Cardiac muscle cell (in vitro differentiated cells and primary cell): ENCODE measurements around the gene KIF7. TPM values are rescaled to one million over a fixed set of nuclear protein-coding genes. Genes with fewer than 3 reads are reported as not detected.
A peak's percentile ranks its signal among the peaks of the same experiment; 100 is the strongest.

Experiments used
- DNase-seq, 2 donors: peaks; one replicate each; pipeline versions ENCODE4 v3.0.0 to v3.0.0-alpha.2; 2010 to 2017; ENCODE audit warnings: low read depth in 1 of 2, low spot score in 1 of 2
- H3K27ac ChIP-seq: fragments of 200-600 bp; sonication (generic); 2 replicates; pipeline ENCODE4 v1.5.1; 2016
- H3K27me3 ChIP-seq: fragments of 200-600 bp; sonication (generic); 2 replicates; pipeline ENCODE4 v1.6.0; 2016; ENCODE audit warnings: control low read depth
- H3K36me3 ChIP-seq: fragments of 200-600 bp; sonication (generic); 2 replicates; pipeline ENCODE4 v1.5.1; 2016; ENCODE audit warnings: control low read depth
- H3K4me1 ChIP-seq: fragments of 200-600 bp; sonication (generic); 2 replicates; pipeline ENCODE4 v1.8.1; 2017; ENCODE audit warnings: low read depth, mild to moderate bottlenecking, mixed run types
- H3K4me3 ChIP-seq: fragments of 200-600 bp; sonication (generic); 2 replicates; pipeline ENCODE4 v1.5.1; 2016; ENCODE audit warnings: mild to moderate bottlenecking
- H3K9me3 ChIP-seq: fragments of 200-600 bp; sonication (generic); 2 replicates; pipeline ENCODE4 v1.5.1; 2017; ENCODE audit warnings: low read depth, mild to moderate bottlenecking, control low read depth
- CTCF ChIP-seq: IDR thresholded peaks from 2 replicates; pipeline ENCODE4 v1.5.1; 2012; ENCODE audit warnings: low read depth, mild to moderate bottlenecking, low read length
- polyA plus RNA-seq: library from polyadenylated mRNA; unstranded; fragments of >200 nt; fragmentation: Nextera tagmentation; extraction: Ambion mirVana; gene quantifications from 2 replicates; pipeline ENCODE4 v1.2.1, GENCODE V29; 2016
- total RNA-seq: library from RNA; depleted of rRNA; stranded (reverse); fragments of >200 nt; gene quantifications from 2 replicates; pipeline ENCODE4 v1.2.3, GENCODE V29; 2016

KIF7 gene
- total and polyA plus RNA-seq, 2 experiments from 2014 or later, result 12.5 to 33.8 TPM

- TF ChIP-seq CTCF, result no peak
- Histone ChIP-seq H3K4me3 (no peak overlapping the region), H3K27me3 (no peaks in the 10 kb centered on the region), H3K36me3 (peaks cover 5% of the 10 kb centered on the region), H3K9me3 (no peaks in the 10 kb centered on the region), H3K27ac (no peak overlapping the region), H3K4me1 (no peaks in the 10 kb centered on the region)
- no peak for DNase-seq
Measured at GRCh38 chr15:89611317-89611716, 44.0 kb downstream of the KIF7 start.

- DNase-seq, result peak in 1 of 2 donors; percentile 48
- Histone ChIP-seq H3K4me1 (no peaks in the 10 kb centered on the region), H3K27ac (no peak overlapping the region), H3K36me3 (peaks cover 21% of the 10 kb centered on the region), H3K9me3 (no peaks in the 10 kb centered on the region), H3K27me3 (no peaks in the 10 kb centered on the region), H3K4me3 (no peak overlapping the region)
- TF ChIP-seq CTCF, result no peak
Measured at GRCh38 chr15:89599021-89599420, 56.2 kb downstream of the KIF7 start.

GRCh38 chr15:89593018-89593417 lies 62.2 kb downstream of the KIF7 start:
- peaks cover 11% of the 10 kb centered on the region for H3K36me3 ChIP-seq
- H3K4me3 ChIP-seq, result no peak overlapping the region
- no peak for DNase-seq
- TF ChIP-seq CTCF, result no peak
- no peaks in the 10 kb centered on the region for H3K9me3 ChIP-seq
- no peaks in the 10 kb centered on the region for H3K4me1 ChIP-seq
- no peaks in the 10 kb centered on the region for H3K27me3 ChIP-seq
- no peak overlapping the region for H3K27ac ChIP-seq

- Histone ChIP-seq H3K36me3 (peaks cover 11% of the 10 kb centered on the region), H3K27me3 (no peaks in the 10 kb centered on the region), H3K27ac (no peak overlapping the region), H3K4me3 (no peak overlapping the region), H3K9me3 (no peaks in the 10 kb centered on the region), H3K4me1 (no peaks in the 10 kb centered on the region)
- peak in 1 of 2 donors; percentile 41 for DNase-seq
- no peak for TF ChIP-seq CTCF
Measured at GRCh38 chr15:89591834-89592233, 63.4 kb downstream of the KIF7 start.

- peaks cover 22% of the 10 kb centered on the region for H3K36me3 ChIP-seq
- DNase-seq, result peak in 1 of 2 donors; percentile 56
- no peak overlapping the region for H3K27ac ChIP-seq
Measured at GRCh38 chr15:89587955-89588354, 67.3 kb downstream of the KIF7 start.

More at GRCh38 chr15:89587955-89588354, 67.3 kb downstream of the KIF7 start:
- Histone ChIP-seq H3K4me1 (no peaks in the 10 kb centered on the region), H3K4me3 (no peak overlapping the region), H3K27me3 (no peaks in the 10 kb centered on the region), H3K9me3 (no peaks in the 10 kb centered on the region)
- TF ChIP-seq CTCF, result no peak
